Psoas muscle (tissue), 8 donors: ENCODE data around the gene ADAMTSL3. TPM values are rescaled to one million over a fixed set of nuclear protein-coding genes. Genes with fewer than 3 reads are reported as not detected.

Experiments used
- ATAC-seq, 4 donors: fragments of 200-7000 bp; cut with Tn5 transposase; one replicate each; pipeline ENCODE4 v1.9.1; 2020; ENCODE audit warnings: moderate library complexity in 3 of 4, mild to moderate bottlenecking in 2 of 4
- DNase-seq, 2 donors: peaks; one replicate each; pipeline ENCODE4 v3.0.0-alpha.2; 2020
- H3K27ac ChIP-seq: fragments of 200-600 bp; one replicate; pipeline ENCODE4 v1.8.0; 2022
- H3K27me3 ChIP-seq, 3 donors: fragments of 200-600 bp in 1 of 3; one replicate each; pipeline versions ENCODE4 v1.6.1 to v1.8.0; 2013 to 2022; ENCODE audit warnings: low read length in 2 of 3, mild to moderate bottlenecking in 2 of 3, moderate library complexity in 1 of 3; ENCODE audit not compliant: insufficient read depth in 3 of 3
- H3K36me3 ChIP-seq, 2 donors: fragments of 200-600 bp in 1 of 2; one replicate each; pipeline versions ENCODE4 v1.6.1 to v1.8.0; 2013 to 2022; ENCODE audit warnings: low read depth in 1 of 2, mild to moderate bottlenecking in 1 of 2, moderate library complexity in 1 of 2; ENCODE audit not compliant: insufficient read depth in 1 of 2
- H3K4me1 ChIP-seq: fragments of 200-600 bp; one replicate; pipeline ENCODE4 v1.8.0; 2022
- H3K4me3 ChIP-seq: fragments of 200-600 bp; one replicate; pipeline ENCODE4 v1.8.0; 2022; ENCODE audit warnings: mild to moderate bottlenecking
- H3K9me3 ChIP-seq: fragments of 200-600 bp; one replicate; pipeline ENCODE4 v1.8.0; 2022
- CTCF ChIP-seq: fragments of 200-600 bp; IDR thresholded peaks from one replicate; pipeline ENCODE4 v1.8.0; 2022; ENCODE audit warnings: antibody characterized with exemption
- WGBS, 3 donors: extraction: QIAGEN DNeasy Blood & Tissue Kit; methylation state at CpG; one replicate each; pipeline versions ENCODE4 v1.1.6 to v1.1.7; 2013; 5-methylcytosine and 5-hydroxymethylcytosine counted together
- intact Hi-C, 2 donors: fragments of 100-400 bp; cut with DNase I; formaldehyde crosslinking; loops; one replicate each; pipeline versions ENCODE4 v1.11.0 to v1.14.2; 2022
- polyA plus RNA-seq, 3 donors: library from polyadenylated mRNA; stranded (reverse); fragments of 200-250 nt; gene quantifications; one replicate each; pipeline ENCODE4 v1.2.3, GENCODE V29; 2013
- total RNA-seq, 4 donors: library from RNA; stranded (reverse); fragmentation: NEBNext Ultra II Directional in 2 of 4; extraction: Animal tissue kit (Norgen Biotek cat#: 25700) in 2 of 4; gene quantifications; one replicate each; pipeline versions ENCODE4 v1.2.1 to v1.2.4, GENCODE V29; 2021 to 2023
- donor health status: healthy with polysubstance abuse.
- donor health status: DM: no; HTN: no; CAD: no; lungs with moderate emphysema.
- donor health status: Bipolar disorder and iron deficiency.
- donor health status: healthy.
- donor health status: DM: yes; HTN: yes; CAD: no.
- donor health status: DM: no; HTN: no; CAD: no.
- donor health status: DM: no; HTN: no; CAD: no.
- donor health status: DM: yes; HTN: yes; CAD: no.

ADAMTSL3 gene
- total and polyA plus RNA-seq, 7 donors: 0.35 to 12.8 (median 2.1) TPM

- Histone ChIP-seq H3K27me3 (no peaks in the 10 kb centered on the region), H3K9me3 (no peaks in the 10 kb centered on the region), H3K36me3 (no peaks in the 10 kb centered on the region), H3K4me3 (no peak overlapping the region), H3K4me1 (no peaks in the 10 kb centered on the region), H3K27ac (no peak overlapping the region)
- WGBS, 3 donors: 14 to 27% (median 16%) methylated on average over 1 of the region's 1 CpG
- DNase-seq (no peak), ATAC-seq (no peak)
- no peak for TF ChIP-seq CTCF
- intact Hi-C loops: no loop called here
Observed at GRCh38 chr15:83732196-83732595, 78.3 kb downstream of the ADAMTSL3 start.

GRCh38 chr15:83732770-83733169, 78.8 kb downstream of the ADAMTSL3 start:
- no peak for ATAC-seq
- 85 to 88% (median 88%) methylated on average over 4 of the region's 4 CpGs for WGBS, 3 donors

GRCh38 chr15:83733206-83733605, 79.3 kb downstream of the ADAMTSL3 start:
- H3K27me3 ChIP-seq: no peaks in the 10 kb centered on the region
- DNase-seq (no peak), ATAC-seq (no peak)
- no peak overlapping the region for H3K27ac ChIP-seq
- WGBS, 3 donors: 92 to 97% (median 95%) methylated on average over 2 of the region's 2 CpGs
- no peaks in the 10 kb centered on the region for H3K36me3 ChIP-seq
- H3K4me3 ChIP-seq: no peak overlapping the region
- H3K4me1 ChIP-seq: no peaks in the 10 kb centered on the region
- H3K9me3 ChIP-seq: no peaks in the 10 kb centered on the region
- no peak for TF ChIP-seq CTCF
- intact Hi-C loops: no loop called here

More at GRCh38 chr15:83732770-83733169, 78.8 kb downstream of the ADAMTSL3 start:
- H3K27me3 ChIP-seq: no peaks in the 10 kb centered on the region
- H3K36me3 ChIP-seq: no peaks in the 10 kb centered on the region
- intact Hi-C loops: no loop called here
- TF ChIP-seq CTCF: no peak
- H3K9me3 ChIP-seq: no peaks in the 10 kb centered on the region
- no peak for DNase-seq
- H3K27ac ChIP-seq: no peak overlapping the region
- H3K4me1 ChIP-seq: no peaks in the 10 kb centered on the region
- H3K4me3 ChIP-seq: no peak overlapping the region

GRCh38 chr15:83733691-83734090, 79.8 kb downstream of the ADAMTSL3 start:
- intact Hi-C loops: no loop called here
- Histone ChIP-seq H3K36me3 (no peaks in the 10 kb centered on the region), H3K27me3 (no peaks in the 10 kb centered on the region), H3K27ac (no peak overlapping the region), H3K9me3 (no peaks in the 10 kb centered on the region), H3K4me3 (no peak overlapping the region), H3K4me1 (no peaks in the 10 kb centered on the region)
- no peak for TF ChIP-seq CTCF
- DNase-seq (no peak), ATAC-seq (no peak)
- 94 to 95% (median 94%) methylated on average over 5 of the region's 5 CpGs for WGBS, 3 donors

- Histone ChIP-seq H3K27me3 (no peaks in the 10 kb centered on the region), H3K4me1 (no peaks in the 10 kb centered on the region), H3K4me3 (no peak overlapping the region), H3K27ac (no peak overlapping the region), H3K9me3 (no peaks in the 10 kb centered on the region), H3K36me3 (no peaks in the 10 kb centered on the region)
- WGBS, 3 donors: 43 to 68% (median 55%) methylated on average over 3 of the region's 3 CpGs
- no peak for TF ChIP-seq CTCF
- ATAC-seq (no peak), DNase-seq (no peak)
- intact Hi-C loops: no loop called here
Observed at GRCh38 chr15:83734487-83734886, 80.6 kb downstream of the ADAMTSL3 start.
